ENCODE measurements around the gene ACTL7A.

ACTL7A gene

GRCh38 chr9:108900176-108900575 is 38.1 kb downstream of the ACTL7A start:
- Histone ChIP-seq H3K27ac (ENCODE audit: low read length) (no peak overlapping the region), H3K4me3 (ENCODE audit: low read depth in 1 of 2, low read length in 2 of 2) (no peak overlapping the region), H3K4me2 (ENCODE audit: insufficient read depth, low read length) (no peak overlapping the region), H4K20me1 (ENCODE audit: insufficient read depth, low read length) (no peaks in the 10 kb centered on the region), H3K36me3 (ENCODE audit: insufficient read depth, low read length) (peaks cover 82% of the 10 kb centered on the region), H3K4me1 (ENCODE audit: insufficient read depth, low read length) (no peaks in the 10 kb centered on the region), H3K9ac (ENCODE audit: low read depth, low read length) (no peak overlapping the region), H3K79me2 (ENCODE audit: insufficient read depth, low read length) (no peaks in the 10 kb centered on the region), H3K27me3 (ENCODE audit: insufficient read depth, low read length, poor library complexity) (no peaks in the 10 kb centered on the region), H3K9me3 (ENCODE audit: insufficient read depth, low read length, severe bottlenecking) (no peaks in the 10 kb centered on the region), H2AFZ (ENCODE audit: low read depth, low read length) (no peak overlapping the region)
- no peak for ATAC-seq (ENCODE audit: insufficient read depth, low read depth)
- no peak for TF ChIP-seq CTCF (IDR thresholded peaks at IDR 0.05; ENCODE audit: borderline replicate concordance, extremely low read depth, low read length, poor library complexity, severe bottlenecking)
- DNase-seq, result no peak

- H3K27ac ChIP-seq (ENCODE audit: low read length), result no peak overlapping the region
- no peaks in the 10 kb centered on the region for H4K20me1 ChIP-seq (ENCODE audit: insufficient read depth, low read length)
- no peak overlapping the region for H2AFZ ChIP-seq (ENCODE audit: low read depth, low read length)
- H3K79me2 ChIP-seq (ENCODE audit: insufficient read depth, low read length), result no peaks in the 10 kb centered on the region
- H3K27me3 ChIP-seq (ENCODE audit: insufficient read depth, low read length, poor library complexity), result no peaks in the 10 kb centered on the region
- no peak for TF ChIP-seq EZH2 (IDR thresholded peaks at IDR 0.05; ENCODE audit: borderline replicate concordance, low read depth, low read length, severe bottlenecking)
- TF ChIP-seq CTCF (IDR thresholded peaks at IDR 0.05; ENCODE audit: borderline replicate concordance, extremely low read depth, low read length, poor library complexity, severe bottlenecking), result no peak
- H3K4me3 ChIP-seq (ENCODE audit: low read depth in 1 of 2, low read length in 2 of 2), result no peak overlapping the region
- H3K9me3 ChIP-seq (ENCODE audit: insufficient read depth, low read length, severe bottlenecking), result no peaks in the 10 kb centered on the region
- no peak overlapping the region for H3K4me2 ChIP-seq (ENCODE audit: insufficient read depth, low read length)
- H3K36me3 ChIP-seq (ENCODE audit: insufficient read depth, low read length), result peaks cover 84% of the 10 kb centered on the region
- no peak for DNase-seq
- H3K4me1 ChIP-seq (ENCODE audit: insufficient read depth, low read length), result no peaks in the 10 kb centered on the region
- H3K9ac ChIP-seq (ENCODE audit: low read depth, low read length), result no peak overlapping the region
- no peak for ATAC-seq (ENCODE audit: insufficient read depth, low read depth)
These were observed 41.5 kb downstream of the ACTL7A start for GRCh38 chr9:108903420-108904103.

- H3K27ac ChIP-seq (ENCODE audit: low read length), result no peak overlapping the region
- TF ChIP-seq EZH2 (IDR thresholded peaks at IDR 0.05; ENCODE audit: borderline replicate concordance, low read depth, low read length, severe bottlenecking), result no peak
- no peak for TF ChIP-seq CTCF (IDR thresholded peaks at IDR 0.05; ENCODE audit: borderline replicate concordance, extremely low read depth, low read length, poor library complexity, severe bottlenecking)
- no peak overlapping the region for H2AFZ ChIP-seq (ENCODE audit: low read depth, low read length)
- ATAC-seq (ENCODE audit: insufficient read depth, low read depth) (no peak), DNase-seq (no peak)
- H3K4me3 ChIP-seq (ENCODE audit: low read depth in 1 of 2, low read length in 2 of 2), result no peak overlapping the region
- no peak overlapping the region for H3K4me2 ChIP-seq (ENCODE audit: insufficient read depth, low read length)
- no peaks in the 10 kb centered on the region for H3K4me1 ChIP-seq (ENCODE audit: insufficient read depth, low read length)
- H3K27me3 ChIP-seq (ENCODE audit: insufficient read depth, low read length, poor library complexity), result no peaks in the 10 kb centered on the region
- peaks cover 87% of the 10 kb centered on the region for H3K36me3 ChIP-seq (ENCODE audit: insufficient read depth, low read length)
- no peaks in the 10 kb centered on the region for H3K9me3 ChIP-seq (ENCODE audit: insufficient read depth, low read length, severe bottlenecking)
- H3K79me2 ChIP-seq (ENCODE audit: insufficient read depth, low read length), result no peaks in the 10 kb centered on the region
- no peak overlapping the region for H3K9ac ChIP-seq (ENCODE audit: low read depth, low read length)
- no peaks in the 10 kb centered on the region for H4K20me1 ChIP-seq (ENCODE audit: insufficient read depth, low read length)
These were observed 42.1 kb downstream of the ACTL7A start for GRCh38 chr9:108904161-108904560.
